ENCODE measurements around the gene ENTPD7.

DNA sequence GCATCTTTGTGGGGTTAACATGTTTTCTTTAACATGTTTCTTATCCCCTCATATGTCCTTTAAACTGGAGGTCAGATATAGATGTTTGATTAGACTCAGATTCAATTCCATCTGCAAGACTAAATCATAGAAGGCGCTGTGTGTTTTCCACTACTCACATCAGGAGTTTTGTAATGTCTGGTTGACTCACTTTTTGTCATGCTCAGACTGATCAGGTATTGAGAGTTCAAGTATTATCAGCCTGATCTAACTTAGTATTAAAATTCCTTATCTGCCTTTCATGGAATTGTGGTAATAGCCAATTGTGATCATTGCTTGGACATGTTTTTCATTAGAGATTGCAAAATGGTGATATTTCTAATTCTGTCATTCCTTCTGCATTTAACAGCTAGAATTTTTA is 30.2 kb downstream of the ENTPD7 start:
- TF ChIP-seq CTCF (IDR thresholded peaks at IDR 0.05) (no peak), POLR2A (IDR thresholded peaks at IDR 0.05) (no peak), EP300 (IDR thresholded peaks at IDR 0.05) (no peak)
